ENCODE data around the gene SPPL2B.
"Not testable (repeated sequence)": the region's sequence is repeated elsewhere in the genome, so short reads cannot be mapped to it uniquely, and the experiment has no call there.

Gene SPPL2B

GRCh38 chr19:2382530-2383222 lies 54.2 kb downstream of the SPPL2B start:
- no peak for DNase-seq

DNA sequence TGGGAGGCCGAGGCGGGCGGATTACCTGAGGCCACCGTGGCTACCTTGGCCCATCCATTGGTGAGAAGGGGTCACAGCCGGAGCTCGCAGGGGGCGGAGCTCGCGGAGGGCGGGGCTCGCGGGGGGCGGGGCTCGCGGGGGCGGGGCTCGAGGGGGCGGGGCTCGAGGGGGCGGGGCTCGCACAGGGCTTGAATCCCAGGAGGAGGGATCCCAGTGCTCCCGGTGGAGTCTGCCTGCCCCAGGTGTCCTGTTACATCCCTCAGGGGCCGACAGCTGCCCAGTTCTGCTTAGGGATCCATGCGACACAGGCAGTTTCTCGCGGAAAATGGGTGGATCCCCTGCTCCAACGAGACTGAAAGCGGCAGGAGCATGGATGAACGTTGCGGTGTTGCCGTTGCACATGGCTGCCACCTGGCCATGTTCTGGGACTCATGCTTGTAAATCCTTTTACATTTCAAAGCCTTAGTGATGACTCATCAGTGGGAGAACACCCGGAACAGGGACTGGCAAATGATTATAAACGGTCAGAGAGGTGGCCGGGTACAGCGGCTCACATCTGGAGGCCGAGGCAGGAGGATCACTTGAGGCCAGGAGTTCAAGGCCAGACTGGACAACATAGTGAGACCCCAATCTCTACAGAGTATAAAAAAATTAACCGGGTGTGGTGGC lies 56.7 kb downstream of the SPPL2B start:
- DNase-seq = peak; percentile 69

GRCh38 chr19:2387367-2388288 lies 59.1 kb downstream of the SPPL2B start:
- no peak for DNase-seq

DNA sequence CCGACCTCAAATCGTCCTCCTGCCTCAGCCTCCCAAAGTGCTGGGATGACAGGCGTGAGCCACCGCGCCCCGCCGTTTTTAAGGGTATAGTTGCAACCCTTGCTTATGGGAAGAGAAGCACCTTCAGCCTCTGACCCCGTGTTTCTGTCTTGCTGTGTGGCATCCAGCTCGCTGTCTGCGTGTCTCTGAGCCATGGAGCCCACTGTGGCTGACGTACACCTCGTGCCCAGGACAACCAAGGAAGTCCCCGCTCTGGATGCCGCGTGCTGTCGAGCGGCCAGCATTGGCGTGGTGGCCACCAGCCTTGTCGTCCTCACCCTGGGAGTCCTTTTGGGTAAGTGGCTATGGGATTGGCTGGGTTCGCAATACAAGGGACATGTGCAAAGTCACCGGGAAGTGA lies 61.1 kb downstream of the SPPL2B start:
- no peak for DNase-seq

DNA sequence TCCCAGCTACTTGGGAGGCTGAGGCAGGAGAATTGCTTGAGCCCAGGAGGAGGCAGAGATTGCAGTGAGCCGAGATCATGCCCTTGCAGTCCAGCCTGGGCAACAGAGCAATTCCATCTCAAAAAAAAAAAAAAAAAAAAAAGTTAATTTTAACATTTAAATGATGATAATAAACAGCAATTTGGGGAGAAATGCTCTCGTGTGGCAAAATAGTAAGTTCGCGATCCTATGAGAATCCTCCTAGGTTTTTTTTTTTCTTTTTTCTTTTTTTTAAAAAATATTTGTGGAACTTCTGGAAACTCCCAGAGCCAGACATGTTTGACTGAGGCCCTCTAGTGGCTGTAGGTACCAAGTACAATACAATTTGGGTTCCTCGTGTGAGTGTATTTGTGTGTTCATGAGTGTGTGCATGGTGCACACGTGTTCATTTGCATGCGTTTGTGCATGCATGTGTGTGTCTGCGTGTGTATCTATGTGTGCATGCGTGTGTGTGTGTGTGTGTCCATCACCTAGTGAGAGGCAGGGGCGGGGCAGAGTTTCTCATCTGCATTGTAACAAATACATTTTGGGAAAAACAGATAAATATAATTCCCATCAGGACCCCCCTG lies 62.7 kb downstream of the SPPL2B start:
- DNase-seq = peak; percentile 25

GRCh38 chr19:2392366-2392765 lies 63.9 kb downstream of the SPPL2B start:
- DNase-seq = no peak

DNA sequence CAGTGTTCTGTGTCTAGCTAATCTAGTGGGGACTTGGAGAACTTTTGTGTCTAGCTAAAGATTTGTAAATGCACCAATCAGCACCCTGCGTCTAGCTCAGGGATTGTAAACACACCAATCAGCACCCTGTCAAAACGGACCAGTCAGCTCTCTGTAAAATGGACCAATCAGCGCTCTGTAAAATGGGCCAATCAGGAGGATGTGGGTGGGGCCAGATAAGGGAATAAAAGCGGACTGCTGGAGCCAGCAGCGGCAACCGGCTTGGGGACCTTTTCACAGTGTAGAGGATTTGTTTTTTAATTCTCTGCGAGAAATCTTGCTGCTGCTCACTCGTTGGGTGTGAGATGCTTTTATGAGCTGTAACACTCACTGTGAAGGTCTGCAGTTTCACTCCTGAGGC lies 64.4 kb downstream of the SPPL2B start:
- DNase-seq = not testable (repeated sequence)

DNA sequence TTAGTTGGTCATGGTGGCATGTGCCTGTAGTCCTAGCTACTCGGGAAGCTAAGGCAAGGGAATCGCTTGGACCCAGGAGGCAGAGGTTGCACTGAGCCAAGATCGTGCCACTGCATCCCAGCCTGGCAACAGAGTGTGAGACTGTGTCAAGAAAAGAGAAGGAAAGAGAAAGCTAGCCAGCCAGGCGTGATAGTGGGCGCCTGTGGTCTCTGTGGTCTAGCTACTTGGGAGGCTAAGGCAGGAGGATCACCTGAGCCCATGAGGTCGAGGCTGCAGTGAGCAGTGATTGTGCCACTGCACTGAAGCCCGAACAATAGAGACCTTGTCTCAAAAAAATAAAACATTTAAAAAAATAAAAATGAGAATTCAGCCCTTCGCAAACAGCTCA lies 65.6 kb downstream of the SPPL2B start:
- DNase-seq = no peak

DNA sequence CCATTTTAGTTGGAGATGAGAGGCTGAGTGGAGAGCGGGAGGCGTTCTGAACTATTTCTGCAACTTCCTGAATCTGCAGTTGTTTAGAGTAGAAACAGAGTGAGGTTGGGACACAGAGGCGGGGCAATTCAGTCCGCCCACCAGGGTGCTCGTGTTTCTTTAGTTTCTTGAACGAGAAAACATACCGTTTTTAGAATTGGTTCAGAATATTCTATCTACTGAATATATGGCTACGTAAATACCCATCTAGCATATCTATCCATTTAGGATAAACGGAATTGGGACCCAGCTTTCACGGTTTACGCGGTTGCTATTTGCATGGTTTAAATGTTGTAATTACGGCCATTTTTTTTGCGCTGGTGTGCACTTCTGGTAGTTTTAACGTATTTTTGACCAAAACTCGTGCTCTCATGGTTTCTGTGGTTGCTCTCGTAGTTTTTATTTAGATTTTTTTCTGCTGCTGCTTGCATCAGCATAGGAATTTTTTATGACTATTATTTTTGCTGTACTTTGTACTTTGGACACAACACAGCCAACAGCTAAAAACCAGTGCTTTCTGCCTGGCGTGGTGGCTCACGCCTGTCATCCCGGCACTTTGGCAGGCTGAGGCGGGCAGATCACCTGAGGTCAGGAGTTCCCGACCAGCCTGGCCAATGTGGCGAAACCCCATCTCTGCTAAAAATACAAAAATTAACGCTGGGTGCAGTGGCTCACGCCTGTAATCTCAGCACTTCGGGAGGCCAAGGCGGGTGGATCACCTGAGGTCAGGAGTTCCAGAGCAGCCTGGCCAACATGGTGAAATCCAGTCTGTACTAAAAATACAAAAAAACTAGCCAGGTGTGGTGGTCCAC lies 66.2 kb downstream of the SPPL2B start:
- DNase-seq = no peak

DNA sequence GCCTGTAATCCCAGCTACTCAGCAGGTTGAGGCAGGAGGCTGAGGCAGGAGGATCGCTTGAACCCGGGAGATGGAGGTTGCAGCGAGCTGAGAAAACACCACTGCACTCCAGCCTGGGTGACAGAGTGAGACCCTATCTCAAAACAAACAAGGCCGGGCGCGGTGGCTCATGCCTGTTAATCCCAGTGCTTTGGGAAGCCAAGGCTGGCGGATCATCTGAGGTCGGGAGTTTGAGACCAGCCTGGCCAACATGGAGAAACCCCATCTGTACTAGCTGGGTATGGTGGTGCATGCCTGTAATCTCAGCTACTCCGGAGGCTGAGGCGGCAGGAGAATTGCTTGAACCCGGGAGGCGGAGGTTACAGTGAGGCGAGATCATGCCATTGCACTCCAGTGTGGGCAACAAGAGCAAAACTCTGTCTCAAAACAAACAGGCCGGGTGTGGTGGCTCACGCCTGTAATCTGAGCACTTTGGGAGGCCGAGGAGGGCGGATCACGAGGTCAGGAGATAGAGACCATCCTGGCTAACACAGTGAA lies 66.9 kb downstream of the SPPL2B start:
- DNase-seq = not testable (repeated sequence)

- not testable (repeated sequence) for DNase-seq
These were observed 68.7 kb downstream of the SPPL2B start for GRCh38 chr19:2397173-2397572.

- no peak for DNase-seq
These were observed 70.3 kb downstream of the SPPL2B start for GRCh38 chr19:2398735-2399305.

DNA sequence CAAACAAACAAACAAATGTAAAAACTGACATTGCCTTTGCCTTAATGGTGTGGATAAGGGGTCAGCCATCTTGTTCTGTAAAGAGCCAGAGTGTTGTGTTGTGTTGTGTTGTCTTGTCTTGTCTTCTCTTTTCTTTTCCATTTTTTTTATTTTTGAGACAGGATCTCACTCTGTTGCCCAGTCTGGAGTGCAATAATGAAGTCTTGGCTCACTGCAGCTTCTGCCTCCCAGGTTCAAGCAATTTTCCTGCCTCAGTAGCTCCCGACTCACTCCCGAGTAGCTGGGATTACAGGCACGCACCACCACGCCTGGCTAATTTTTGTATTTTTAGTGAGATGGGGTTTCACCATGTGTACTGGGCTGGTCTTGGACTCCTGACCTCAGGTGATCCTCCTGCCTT lies 71.1 kb downstream of the SPPL2B start:
- no peak for DNase-seq

Data from kidney glomerular epithelial cell (primary cell).